Measurements from ENCODE around the gene PRDM16. TPM values are rescaled to one million over a fixed set of nuclear protein-coding genes. Genes with fewer than 3 reads are reported as not detected.

PRDM16 gene
- total RNA-seq, 1 experiment from 2014 or later: 1.6 TPM

DNA sequence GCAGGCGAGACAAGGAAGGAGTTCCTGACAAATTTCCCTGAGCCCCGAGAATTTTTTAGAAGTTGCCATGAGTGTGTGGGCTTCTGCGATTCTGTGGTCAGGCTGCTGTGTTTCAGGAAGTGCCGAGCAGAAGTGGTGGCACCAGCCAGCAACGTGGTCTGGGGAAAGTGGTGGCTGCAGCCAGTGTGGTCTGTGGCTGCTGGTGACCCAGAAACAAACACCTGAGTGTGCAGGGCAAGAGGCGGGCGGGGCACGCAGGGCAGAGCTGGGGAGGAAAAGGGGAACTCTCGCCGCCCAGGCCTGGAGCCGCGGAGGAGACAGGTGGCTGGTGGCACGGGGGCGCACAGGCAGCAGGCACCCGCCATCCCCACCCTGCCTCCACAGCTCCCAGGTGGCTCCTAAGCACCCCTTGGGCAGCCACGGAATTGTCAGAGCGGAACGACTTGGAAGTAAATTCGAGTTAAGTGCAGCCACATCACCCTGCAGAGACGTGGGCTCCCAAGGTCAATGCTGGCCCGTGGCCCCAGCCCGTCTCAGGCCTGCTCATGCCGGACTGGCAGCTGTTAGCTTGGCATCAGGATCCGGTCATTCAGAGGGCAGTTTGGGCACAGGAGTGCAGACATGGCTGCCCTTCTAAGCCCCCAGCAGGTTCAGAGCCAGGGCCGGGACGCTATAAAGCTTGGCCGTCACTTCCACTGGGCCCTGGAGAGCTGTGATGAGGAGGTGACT, 25.1 kb downstream of the PRDM16 start:
- Mint-ChIP-seq H3K4me1 (no peaks in the 10 kb centered on the region), H3K27ac (no peak overlapping the region), H3K27me3 (ENCODE audit: low read depth) (no peaks in the 10 kb centered on the region), H3K36me3 (no peaks in the 10 kb centered on the region), H3K4me3 (no peak overlapping the region), H3K9me3 (no peaks in the 10 kb centered on the region)
- CTCF ChIA-PET: no interaction called here
- no peak for ATAC-seq
- TF ChIP-seq HMGXB4 (CRISPR knock-in tag; IDR thresholded peaks at IDR 0.05): no peak
- TF ChIP-seq, protein P1, sequence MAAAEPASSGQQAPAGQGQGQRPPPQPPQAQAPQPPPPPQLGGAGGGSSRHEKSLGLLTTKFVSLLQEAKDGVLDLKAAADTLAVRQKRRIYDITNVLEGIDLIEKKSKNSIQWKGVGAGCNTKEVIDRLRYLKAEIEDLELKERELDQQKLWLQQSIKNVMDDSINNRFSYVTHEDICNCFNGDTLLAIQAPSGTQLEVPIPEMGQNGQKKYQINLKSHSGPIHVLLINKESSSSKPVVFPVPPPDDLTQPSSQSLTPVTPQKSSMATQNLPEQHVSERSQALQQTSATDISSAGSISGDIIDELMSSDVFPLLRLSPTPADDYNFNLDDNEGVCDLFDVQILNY (CRISPR knock-in tag; IDR thresholded peaks at IDR 0.05): no peak
- TF ChIP-seq PRRX2 (CRISPR knock-in tag; IDR thresholded peaks at IDR 0.05): no peak
- TF ChIP-seq ESRRA (CRISPR knock-in tag; IDR thresholded peaks at IDR 0.05; ENCODE audit: borderline replicate concordance): no peak
- no peak for TF ChIP-seq RELA (CRISPR knock-in tag; IDR thresholded peaks at IDR 0.05; ENCODE audit: borderline replicate concordance)
- no peak for TF ChIP-seq SP1 (CRISPR knock-in tag; conservative IDR thresholded peaks at IDR 0.05)
- no peak for TF ChIP-seq ZNF512 (CRISPR knock-in tag; IDR thresholded peaks at IDR 0.05; ENCODE audit: borderline replicate concordance)
- no peak for TF ChIP-seq E2F4 (CRISPR knock-in tag; IDR thresholded peaks at IDR 0.05; ENCODE audit: borderline replicate concordance, low read depth)
- TF ChIP-seq ZNF423 (CRISPR knock-in tag; IDR thresholded peaks at IDR 0.05): no peak
- TF ChIP-seq GTF2I (CRISPR knock-in tag; conservative IDR thresholded peaks at IDR 0.05): no peak
- no peak for TF ChIP-seq ATF1 (CRISPR knock-in tag; IDR thresholded peaks at IDR 0.05)
- no peak for TF ChIP-seq MXD4 (CRISPR knock-in tag; IDR thresholded peaks at IDR 0.05; ENCODE audit: borderline replicate concordance)
- no peak for TF ChIP-seq SOX15 (CRISPR knock-in tag; IDR thresholded peaks at IDR 0.05)
- TF ChIP-seq NR3C1 (CRISPR knock-in tag; conservative IDR thresholded peaks at IDR 0.05; ENCODE audit: low read depth): no peak
- TF ChIP-seq, protein P2, sequence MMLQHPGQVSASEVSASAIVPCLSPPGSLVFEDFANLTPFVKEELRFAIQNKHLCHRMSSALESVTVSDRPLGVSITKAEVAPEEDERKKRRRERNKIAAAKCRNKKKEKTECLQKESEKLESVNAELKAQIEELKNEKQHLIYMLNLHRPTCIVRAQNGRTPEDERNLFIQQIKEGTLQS (CRISPR knock-in tag; conservative IDR thresholded peaks at IDR 0.05): no peak
- TF ChIP-seq, protein P3, sequence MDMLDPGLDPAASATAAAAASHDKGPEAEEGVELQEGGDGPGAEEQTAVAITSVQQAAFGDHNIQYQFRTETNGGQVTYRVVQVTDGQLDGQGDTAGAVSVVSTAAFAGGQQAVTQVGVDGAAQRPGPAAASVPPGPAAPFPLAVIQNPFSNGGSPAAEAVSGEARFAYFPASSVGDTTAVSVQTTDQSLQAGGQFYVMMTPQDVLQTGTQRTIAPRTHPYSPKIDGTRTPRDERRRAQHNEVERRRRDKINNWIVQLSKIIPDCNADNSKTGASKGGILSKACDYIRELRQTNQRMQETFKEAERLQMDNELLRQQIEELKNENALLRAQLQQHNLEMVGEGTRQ (CRISPR knock-in tag; IDR thresholded peaks at IDR 0.05): no peak
- no peak for TF ChIP-seq JUN (CRISPR knock-in tag; IDR thresholded peaks at IDR 0.05)
- DNase-seq (ENCODE audit: low spot score): no peak
- POLR2A ChIA-PET: no interaction called here

DNA sequence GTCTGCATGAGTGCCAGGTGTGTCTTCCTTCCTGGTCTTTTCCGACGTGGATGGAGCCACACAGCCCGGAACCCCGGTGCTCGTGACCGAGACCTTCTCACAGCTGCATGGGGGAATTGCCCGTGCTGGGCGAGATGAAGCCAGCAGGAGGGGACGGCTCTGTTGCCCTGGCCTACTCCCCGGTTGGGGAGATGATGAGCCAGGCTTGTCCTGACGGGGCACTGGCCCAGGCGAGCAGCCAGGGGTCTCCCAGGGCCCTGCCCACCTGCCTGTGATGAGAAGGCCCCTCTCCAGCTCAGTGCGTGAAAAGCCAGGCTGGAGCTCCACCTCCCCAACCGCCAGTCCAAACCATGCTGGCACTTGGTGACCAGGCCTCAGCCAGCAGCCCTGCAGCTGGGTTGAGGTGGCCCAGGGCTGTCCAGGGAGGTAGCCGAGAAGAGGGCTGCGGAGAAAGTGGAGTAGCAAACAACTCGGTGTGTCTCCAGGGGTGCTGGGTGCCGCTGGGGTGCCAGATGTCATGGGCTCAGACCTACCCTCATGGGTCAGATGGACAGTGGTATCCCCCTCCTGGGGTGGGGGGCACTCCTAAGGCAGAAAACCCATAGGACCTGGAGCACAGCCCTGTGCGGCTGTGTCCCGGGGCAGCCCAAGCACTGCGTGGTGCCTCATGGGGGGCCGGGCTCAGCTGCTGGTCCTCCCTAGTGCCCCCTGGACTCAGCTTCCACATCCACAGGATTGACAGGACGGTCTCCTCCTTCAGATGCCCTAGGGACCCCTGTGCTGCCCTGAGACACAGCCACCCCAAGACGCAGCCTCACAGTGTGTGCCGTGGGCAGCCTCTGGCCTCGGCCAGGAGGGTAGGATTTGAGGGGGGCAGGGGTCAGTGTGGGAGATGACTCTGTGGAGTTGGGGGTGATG, 26.1 kb downstream of the PRDM16 start:
- no peak overlapping the region for H3K27ac Mint-ChIP-seq
- ATAC-seq (no peak), DNase-seq (ENCODE audit: low spot score) (no peak)
- no peak overlapping the region for H3K4me3 Mint-ChIP-seq
- H3K36me3 Mint-ChIP-seq: no peaks in the 10 kb centered on the region
- H3K9me3 Mint-ChIP-seq: no peaks in the 10 kb centered on the region
- ChIA-PET POLR2A (no interaction called here), CTCF (no interaction called here)
- no peaks in the 10 kb centered on the region for H3K27me3 Mint-ChIP-seq (ENCODE audit: low read depth)
- H3K4me1 Mint-ChIP-seq: no peaks in the 10 kb centered on the region
- TF ChIP-seq KAT7 (CRISPR knock-in tag; IDR thresholded peaks at IDR 0.05; ENCODE audit: borderline replicate concordance) (no peak), GTF2I (CRISPR knock-in tag; conservative IDR thresholded peaks at IDR 0.05) (no peak), RORB (CRISPR knock-in tag; IDR thresholded peaks at IDR 0.05) (no peak), ZNF317 (CRISPR knock-in tag; IDR thresholded peaks at IDR 0.05; ENCODE audit: borderline replicate concordance, low read depth) (no peak), NR2C2 (CRISPR knock-in tag; IDR thresholded peaks at IDR 0.05) (no peak), PRRX2 (CRISPR knock-in tag; IDR thresholded peaks at IDR 0.05) (no peak), HMGA2 (CRISPR knock-in tag; IDR thresholded peaks at IDR 0.05) (no peak), ZNF232 (CRISPR knock-in tag; IDR thresholded peaks at IDR 0.05) (no peak), NR3C1 (CRISPR knock-in tag; conservative IDR thresholded peaks at IDR 0.05; ENCODE audit: low read depth) (no peak), ZNF423 (CRISPR knock-in tag; IDR thresholded peaks at IDR 0.05) (no peak)
- TF ChIP-seq, protein P2 (CRISPR knock-in tag; conservative IDR thresholded peaks at IDR 0.05): no peak
- TF ChIP-seq, protein P4, sequence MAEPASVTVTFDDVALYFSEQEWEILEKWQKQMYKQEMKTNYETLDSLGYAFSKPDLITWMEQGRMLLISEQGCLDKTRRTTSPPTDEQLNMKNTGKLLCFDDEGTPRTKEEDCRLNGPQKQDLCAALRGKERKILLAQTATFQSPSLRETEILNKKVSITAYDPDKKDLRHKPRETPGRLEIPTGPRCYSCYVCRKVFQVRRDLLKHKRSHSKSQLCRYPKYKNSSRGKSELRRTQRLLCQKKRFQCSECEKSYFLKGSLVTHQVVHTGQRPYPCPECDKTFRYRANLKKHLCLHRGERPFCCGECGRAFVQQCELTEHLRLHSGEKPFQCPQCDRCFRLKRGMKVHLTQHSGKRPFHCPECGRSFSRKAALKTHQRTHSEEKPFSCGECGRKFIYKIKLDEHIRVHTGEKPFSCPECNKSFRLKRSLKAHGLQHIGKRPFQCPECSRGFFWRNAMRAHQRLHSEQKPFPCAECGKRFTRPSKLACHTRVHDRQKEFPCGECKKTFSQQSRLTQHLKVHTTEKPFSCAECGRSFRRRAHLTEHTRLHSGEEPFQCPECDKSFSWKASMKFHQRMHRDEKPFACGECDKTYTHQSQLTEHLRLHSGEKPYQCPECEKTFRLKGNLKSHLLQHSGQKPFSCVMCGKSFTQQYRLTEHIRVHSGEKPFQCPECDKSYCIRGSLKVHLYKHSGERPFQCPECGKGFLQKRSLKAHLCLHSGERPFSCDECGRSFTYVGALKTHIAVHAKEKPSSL (CRISPR knock-in tag; conservative IDR thresholded peaks at IDR 0.05): no peak
